MG63 (cell line): ENCODE data around the gene STK11. TPM values are rescaled to one million over a fixed set of nuclear protein-coding genes. Genes with fewer than 3 reads are reported as not detected.

Experiments
- DNase-seq: peaks from one replicate; pipeline ENCODE4 v3.0.0-alpha.2; 2020
- H3K27me3 ChIP-seq: fragments of 250-450 bp; sonication (Bioruptor Pico); 2 replicates; pipeline ENCODE4 v1.5.1; 2020; ENCODE audit warnings: mild to moderate bottlenecking, moderate library complexity
- H3K36me3 ChIP-seq: fragments of 250-450 bp; sonication (Bioruptor Pico); 2 replicates; pipeline ENCODE4 v1.5.1; 2020; ENCODE audit warnings: mild to moderate bottlenecking, moderate library complexity
- H3K4me3 ChIP-seq: fragments of 250-450 bp; sonication (Bioruptor Pico); 2 replicates; pipeline ENCODE4 v1.5.1; 2020; ENCODE audit warnings: mild to moderate bottlenecking, moderate library complexity
- H3K9me3 ChIP-seq: fragments of 250-450 bp; sonication (Bioruptor Pico); 2 replicates; pipeline ENCODE4 v1.5.1; 2020; ENCODE audit warnings: mild to moderate bottlenecking, moderate library complexity
- total RNA-seq: library from RNA; depleted of rRNA; stranded (reverse); fragments of >200 nt; shearing (Covaris generic); gene quantifications from 2 replicates; pipeline ENCODE4 v1.2.3, GENCODE V29; 2014; ENCODE audit warnings: low replicate concordance

The STK11 gene
- total RNA-seq, 1 experiment from 2014 or later: 51.5 TPM

GRCh38 chr19:1249298-1249989, 43.9 kb downstream of the STK11 start:
- DNase-seq: peak; percentile 89

GRCh38 chr19:1249990-1250436, 44.4 kb downstream of the STK11 start:
- H3K9me3 ChIP-seq: no peaks in the 10 kb centered on the region
- peaks cover 30% of the 10 kb centered on the region for H3K36me3 ChIP-seq
- no peak for DNase-seq
- H3K4me3 ChIP-seq: peak overlapping the region; percentile 69
- no peaks in the 10 kb centered on the region for H3K27me3 ChIP-seq

More at GRCh38 chr19:1249298-1249989, 43.9 kb downstream of the STK11 start:
- H3K36me3 ChIP-seq: peaks cover 25% of the 10 kb centered on the region
- H3K27me3 ChIP-seq: no peaks in the 10 kb centered on the region
- peak overlapping the region; percentile 69 for H3K4me3 ChIP-seq
- no peaks in the 10 kb centered on the region for H3K9me3 ChIP-seq

GRCh38 chr19:1250437-1251260, 45.1 kb downstream of the STK11 start:
- Histone ChIP-seq H3K27me3 (no peaks in the 10 kb centered on the region), H3K9me3 (no peaks in the 10 kb centered on the region), H3K36me3 (peaks cover 37% of the 10 kb centered on the region), H3K4me3 (peak overlapping the region; percentile 69)
- peak; percentile 51 for DNase-seq

DNA sequence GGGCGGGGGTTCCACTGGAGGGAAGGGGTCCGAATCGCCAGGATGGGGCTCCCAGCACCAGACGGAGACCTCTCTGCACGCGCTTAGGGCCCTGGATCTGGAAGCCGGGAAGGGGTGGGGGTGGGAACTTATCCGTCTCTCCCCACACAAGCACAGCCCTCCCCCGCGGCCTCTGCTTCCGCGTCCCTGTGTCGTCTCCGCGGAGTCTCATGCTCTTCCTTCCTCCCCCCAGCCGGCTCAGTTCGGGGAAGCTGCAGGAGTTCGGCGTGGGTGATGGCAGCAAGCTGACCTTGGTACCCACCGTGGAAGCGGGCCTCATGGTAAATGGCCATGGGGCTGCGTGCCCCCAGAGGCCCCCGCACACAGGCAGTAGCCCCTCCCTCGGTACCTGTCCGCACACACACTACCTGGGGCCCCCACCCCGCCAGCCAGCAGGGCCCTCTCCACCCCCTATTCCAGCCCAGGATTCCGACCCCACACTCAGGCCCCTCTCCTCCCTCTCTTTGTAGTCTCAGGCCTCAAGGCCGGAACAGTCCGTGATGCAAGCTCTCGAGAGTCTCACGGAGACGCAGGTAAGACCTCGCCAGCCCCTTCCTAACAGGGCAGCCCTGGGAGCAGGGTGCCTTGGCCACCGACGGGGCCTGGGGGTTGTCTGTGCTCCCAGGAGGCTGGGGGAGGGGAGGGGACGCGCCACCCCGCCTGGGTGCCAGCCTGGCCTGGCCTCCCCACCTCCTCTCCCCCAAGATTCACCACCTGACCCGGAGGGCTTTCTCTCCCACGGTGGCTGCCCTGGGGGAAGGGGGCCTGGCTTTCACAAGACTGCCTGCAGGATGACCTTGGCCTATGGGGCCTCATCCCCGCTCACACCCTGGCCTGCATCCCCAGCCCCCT, 46.0 kb downstream of the STK11 start:
- DNase-seq: peak; percentile 53

GRCh38 chr19:1252221-1252820, 46.7 kb downstream of the STK11 start:
- Histone ChIP-seq H3K9me3 (no peaks in the 10 kb centered on the region), H3K4me3 (peak overlapping the region; percentile 69), H3K36me3 (peaks cover 50% of the 10 kb centered on the region), H3K27me3 (no peaks in the 10 kb centered on the region)
- peak; percentile 93 for DNase-seq

More for the DNA sequence above, 46.0 kb downstream of the STK11 start:
- peak overlapping the region; percentile 69 for H3K4me3 ChIP-seq
- H3K36me3 ChIP-seq: peaks cover 46% of the 10 kb centered on the region
- H3K9me3 ChIP-seq: no peaks in the 10 kb centered on the region
- H3K27me3 ChIP-seq: no peaks in the 10 kb centered on the region

GRCh38 chr19:1252821-1253513, 47.4 kb downstream of the STK11 start:
- Histone ChIP-seq H3K36me3 (peaks cover 55% of the 10 kb centered on the region), H3K4me3 (peak overlapping the region; percentile 69), H3K9me3 (no peaks in the 10 kb centered on the region), H3K27me3 (no peaks in the 10 kb centered on the region)
- peak; percentile 94 for DNase-seq

GRCh38 chr19:1253514-1254080, 48.0 kb downstream of the STK11 start:
- H3K36me3 ChIP-seq: peaks cover 58% of the 10 kb centered on the region
- peak overlapping the region; percentile 69 for H3K4me3 ChIP-seq
- DNase-seq: no peak
- H3K27me3 ChIP-seq: no peaks in the 10 kb centered on the region
- no peaks in the 10 kb centered on the region for H3K9me3 ChIP-seq

DNA sequence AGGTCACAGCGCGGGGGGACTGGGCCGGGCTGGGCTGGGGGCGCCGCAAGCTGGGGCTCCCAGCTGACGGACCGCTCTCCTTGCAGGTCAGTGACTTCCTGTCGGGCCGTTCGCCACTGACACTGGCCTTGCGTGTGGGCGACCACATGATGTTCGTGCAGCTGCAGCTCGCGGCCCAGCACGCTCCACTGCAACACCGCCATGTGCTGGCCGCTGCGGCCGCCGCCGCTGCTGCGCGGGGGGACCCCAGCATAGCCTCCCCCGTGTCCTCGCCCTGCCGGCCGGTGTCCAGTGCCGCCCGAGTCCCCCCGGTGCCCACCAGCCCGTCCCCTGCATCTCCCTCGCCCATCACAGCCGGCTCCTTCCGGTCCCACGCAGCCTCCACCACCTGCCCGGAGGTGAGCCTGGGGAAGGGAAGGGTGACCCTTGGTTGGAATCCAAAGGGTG, 48.5 kb downstream of the STK11 start:
- Histone ChIP-seq H3K27me3 (no peaks in the 10 kb centered on the region), H3K9me3 (no peaks in the 10 kb centered on the region), H3K4me3 (no peak overlapping the region), H3K36me3 (peaks cover 58% of the 10 kb centered on the region)
- no peak for DNase-seq

GRCh38 chr19:1254530-1255185, 49.1 kb downstream of the STK11 start:
- no peak overlapping the region for H3K4me3 ChIP-seq
- no peaks in the 10 kb centered on the region for H3K27me3 ChIP-seq
- peaks cover 58% of the 10 kb centered on the region for H3K36me3 ChIP-seq
- no peak for DNase-seq
- H3K9me3 ChIP-seq: no peaks in the 10 kb centered on the region

DNA sequence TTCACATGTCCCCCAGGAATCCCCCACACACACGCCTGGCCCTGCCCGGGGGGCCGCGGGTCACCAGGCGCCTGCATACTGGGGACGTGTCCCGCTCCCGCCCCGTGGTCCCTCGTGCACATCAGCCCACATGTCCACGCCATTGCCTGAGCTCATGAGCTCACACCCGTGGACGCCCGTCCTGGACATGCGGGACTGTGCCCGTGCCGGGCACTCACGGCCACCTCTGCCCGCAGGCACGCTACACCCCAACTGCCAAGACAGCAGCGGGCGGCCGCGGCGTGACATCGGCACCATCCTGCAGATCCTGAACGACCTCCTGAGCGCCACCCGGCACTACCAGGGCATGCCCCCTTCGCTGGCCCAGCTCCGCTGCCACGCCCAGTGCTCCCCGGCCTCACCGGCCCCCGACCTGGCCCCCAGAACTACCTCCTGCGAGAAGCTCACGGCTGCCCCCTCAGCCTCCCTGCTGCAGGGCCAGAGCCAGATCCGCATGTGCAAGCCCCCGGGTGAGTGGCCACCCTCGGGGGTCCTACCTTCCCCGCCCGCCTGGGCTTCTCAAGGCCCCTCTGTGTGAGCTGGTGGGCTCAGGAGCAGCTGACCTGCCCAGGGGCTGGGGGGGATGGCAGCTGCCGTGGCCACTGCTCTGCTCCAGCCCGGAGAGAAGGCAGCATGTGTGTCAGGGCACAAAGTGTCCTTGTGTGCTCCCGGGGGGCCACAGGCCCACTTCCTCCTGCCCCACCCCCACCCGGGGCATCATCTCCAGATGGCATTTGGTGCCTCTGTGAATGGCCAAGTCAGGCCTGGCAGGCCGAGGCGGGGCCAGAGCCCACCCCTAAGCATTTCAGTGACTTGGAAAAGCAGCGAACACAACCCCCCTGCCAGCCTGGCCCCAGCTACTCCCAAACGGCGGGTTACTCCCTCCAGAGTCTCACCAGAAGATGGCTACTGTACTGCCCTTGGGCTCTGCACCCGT, 49.9 kb downstream of the STK11 start:
- Histone ChIP-seq H3K9me3 (no peaks in the 10 kb centered on the region), H3K4me3 (no peak overlapping the region), H3K27me3 (no peaks in the 10 kb centered on the region), H3K36me3 (peaks cover 54% of the 10 kb centered on the region)
- DNase-seq: no peak

GRCh38 chr19:1256646-1257474, 51.3 kb downstream of the STK11 start:
- Histone ChIP-seq H3K9me3 (no peaks in the 10 kb centered on the region), H3K36me3 (peaks cover 41% of the 10 kb centered on the region), H3K4me3 (no peak overlapping the region), H3K27me3 (no peaks in the 10 kb centered on the region)
- no peak for DNase-seq

DNA sequence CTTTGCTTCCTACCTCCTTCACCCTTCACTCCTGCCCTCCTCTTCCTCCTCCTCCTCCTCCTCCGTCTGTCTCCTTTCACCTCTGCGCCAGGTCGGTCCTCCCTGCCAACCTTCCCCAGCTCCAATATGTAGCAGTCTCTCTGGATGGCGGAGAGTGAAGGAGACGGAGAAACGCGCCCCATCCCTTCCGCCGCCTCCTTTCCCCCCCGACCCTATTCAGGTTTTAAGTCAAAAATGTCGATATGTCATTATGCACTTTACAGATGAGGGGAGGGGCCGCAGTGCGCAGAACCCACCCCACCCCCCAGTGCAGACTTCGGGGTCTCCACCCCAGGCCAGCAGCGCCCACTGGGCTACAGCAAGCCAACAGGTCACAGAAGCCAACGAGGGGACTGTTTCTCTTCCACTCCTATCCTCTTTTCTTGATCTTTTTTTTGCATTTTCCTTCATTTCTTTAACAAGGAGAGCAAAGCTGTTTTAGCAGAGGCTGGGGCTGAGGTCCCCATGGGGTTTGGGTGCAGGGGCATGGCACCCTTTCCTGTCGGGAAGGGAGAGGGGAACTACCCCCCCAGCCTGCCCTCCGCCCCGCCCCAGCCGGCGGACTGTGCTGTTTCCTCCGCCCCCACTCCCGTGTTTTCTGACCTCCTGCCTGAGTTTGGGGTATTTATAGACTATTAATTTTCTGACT, 52.0 kb downstream of the STK11 start:
- peaks cover 41% of the 10 kb centered on the region for H3K36me3 ChIP-seq
- no peaks in the 10 kb centered on the region for H3K27me3 ChIP-seq
- no peak for DNase-seq
- no peaks in the 10 kb centered on the region for H3K9me3 ChIP-seq
- no peak overlapping the region for H3K4me3 ChIP-seq

DNA sequence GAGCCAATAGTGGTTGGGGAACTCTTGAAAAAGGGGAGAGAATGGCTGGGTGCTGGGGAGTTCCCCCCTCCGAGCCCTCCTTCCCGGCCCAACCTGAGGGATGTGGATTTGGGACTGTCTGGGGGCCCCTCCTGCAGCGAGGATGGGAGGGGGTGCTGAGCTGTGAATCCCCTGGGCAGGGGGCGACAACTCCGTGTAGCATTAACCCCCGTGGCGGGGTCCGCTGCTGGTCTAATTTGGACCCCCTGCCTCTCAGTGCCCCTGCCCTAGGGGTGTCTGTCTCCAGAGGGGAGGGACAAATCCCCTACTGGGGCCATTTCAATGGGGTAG, 52.5 kb downstream of the STK11 start:
- no peak overlapping the region for H3K4me3 ChIP-seq
- peaks cover 41% of the 10 kb centered on the region for H3K36me3 ChIP-seq
- no peaks in the 10 kb centered on the region for H3K9me3 ChIP-seq
- H3K27me3 ChIP-seq: no peaks in the 10 kb centered on the region
- no peak for DNase-seq
